Urinary bladder (tissue), 4 donors: ENCODE measurements around the gene TOGARAM2. TPM values are rescaled to one million over a fixed set of nuclear protein-coding genes. Genes with fewer than 3 reads are reported as not detected.

Source experiments
- DNase-seq: peaks from one replicate; pipeline ENCODE4 v3.0.0-alpha.2; 2015; ENCODE audit errors: extremely low spot score
- H3K27ac ChIP-seq: one replicate; pipeline ENCODE4 v1.5.1; 2013; ENCODE audit warnings: low read depth, mild to moderate bottlenecking, moderate library complexity
- H3K36me3 ChIP-seq: one replicate; pipeline ENCODE4 v1.6.1; 2013; ENCODE audit warnings: mild to moderate bottlenecking, moderate library complexity; ENCODE audit not compliant: insufficient read depth
- H3K4me1 ChIP-seq: one replicate; pipeline ENCODE4 v1.6.1; 2013; ENCODE audit warnings: mild to moderate bottlenecking, moderate library complexity; ENCODE audit not compliant: insufficient read depth
- H3K4me3 ChIP-seq: one replicate; pipeline ENCODE4 v1.5.1; 2013; ENCODE audit warnings: low read depth, low read length
- WGBS: extraction: QIAGEN DNeasy Blood & Tissue Kit; methylation state at CpG from one replicate; pipeline ENCODE4 v1.1.7; 2013; 5-methylcytosine and 5-hydroxymethylcytosine counted together
- polyA plus RNA-seq: library from polyadenylated mRNA; stranded (reverse); fragments of 200-250 nt; gene quantifications from one replicate; pipeline ENCODE4 v1.2.3, GENCODE V29; 2013
- total RNA-seq: library from RNA; depleted of rRNA; stranded (reverse); fragments of >200 nt; gene quantifications from one replicate; pipeline ENCODE4 v1.2.3, GENCODE V29; 2014
- donor health status: healthy with polysubstance abuse.
- donor health status: healthy.

TOGARAM2 gene
- total and polyA plus RNA-seq, 2 donors, result 0.48 to 1.6 TPM

GRCh38 chr2:28997237-28997846 lies 16.2 kb downstream of the TOGARAM2 start:
- DNase-seq, result no peak
- H3K27ac ChIP-seq, result no peak overlapping the region
- no peaks in the 10 kb centered on the region for H3K4me1 ChIP-seq
- 50% methylated on average over 12 of the region's 12 CpGs for WGBS
- no peak overlapping the region for H3K4me3 ChIP-seq
- no peaks in the 10 kb centered on the region for H3K36me3 ChIP-seq

GRCh38 chr2:28997847-28998735 lies 17.0 kb downstream of the TOGARAM2 start:
- no peak overlapping the region for H3K4me3 ChIP-seq
- no peak for DNase-seq
- WGBS, result 92% methylated on average over 17 of the region's 17 CpGs
- no peaks in the 10 kb centered on the region for H3K36me3 ChIP-seq
- no peaks in the 10 kb centered on the region for H3K4me1 ChIP-seq
- no peak overlapping the region for H3K27ac ChIP-seq

- no peak for DNase-seq
- H3K4me1 ChIP-seq, result no peaks in the 10 kb centered on the region
- H3K4me3 ChIP-seq, result no peak overlapping the region
- no peaks in the 10 kb centered on the region for H3K36me3 ChIP-seq
- H3K27ac ChIP-seq, result no peak overlapping the region
- WGBS, result 70% methylated on average over 6 of the region's 7 CpGs
Measured at GRCh38 chr2:29000481-29000880, 19.4 kb downstream of the TOGARAM2 start.

- WGBS, result 78% methylated on average over 5 of the region's 5 CpGs
- Histone ChIP-seq H3K36me3 (no peaks in the 10 kb centered on the region), H3K4me3 (no peak overlapping the region), H3K27ac (no peak overlapping the region), H3K4me1 (no peaks in the 10 kb centered on the region)
- no peak for DNase-seq
Measured at GRCh38 chr2:29000956-29001355, 19.9 kb downstream of the TOGARAM2 start.

GRCh38 chr2:29001806-29002205 lies 20.7 kb downstream of the TOGARAM2 start:
- Histone ChIP-seq H3K4me1 (no peaks in the 10 kb centered on the region), H3K27ac (no peak overlapping the region), H3K36me3 (no peaks in the 10 kb centered on the region), H3K4me3 (no peak overlapping the region)
- DNase-seq, result no peak
- 93% methylated on average over 4 of the region's 4 CpGs for WGBS

- no peak for DNase-seq
- Histone ChIP-seq H3K27ac (no peak overlapping the region), H3K4me1 (no peaks in the 10 kb centered on the region), H3K36me3 (no peaks in the 10 kb centered on the region), H3K4me3 (no peak overlapping the region)
- 4% methylated on average over 1 of the region's 1 CpG for WGBS
Measured at GRCh38 chr2:29004755-29005154, 23.7 kb downstream of the TOGARAM2 start.

GRCh38 chr2:29005331-29005730 lies 24.2 kb downstream of the TOGARAM2 start:
- no peak overlapping the region for H3K27ac ChIP-seq
- WGBS, result 73% methylated on average over 7 of the region's 7 CpGs

GRCh38 chr2:29006092-29006979 lies 25.2 kb downstream of the TOGARAM2 start:
- Histone ChIP-seq H3K27ac (no peak overlapping the region), H3K36me3 (no peaks in the 10 kb centered on the region), H3K4me1 (no peaks in the 10 kb centered on the region), H3K4me3 (no peak overlapping the region)
- DNase-seq, result no peak
- 75% methylated on average over 12 of the region's 12 CpGs for WGBS

More at GRCh38 chr2:29005331-29005730, 24.2 kb downstream of the TOGARAM2 start:
- no peak overlapping the region for H3K4me3 ChIP-seq
- no peaks in the 10 kb centered on the region for H3K4me1 ChIP-seq
- no peaks in the 10 kb centered on the region for H3K36me3 ChIP-seq
- no peak for DNase-seq

GRCh38 chr2:29006980-29007301 lies 25.8 kb downstream of the TOGARAM2 start:
- WGBS, result 96% methylated on average over 2 of the region's 2 CpGs
- Histone ChIP-seq H3K27ac (no peak overlapping the region), H3K4me1 (no peaks in the 10 kb centered on the region), H3K36me3 (no peaks in the 10 kb centered on the region), H3K4me3 (no peak overlapping the region)
- DNase-seq, result no peak

GRCh38 chr2:29009270-29009669 lies 28.2 kb downstream of the TOGARAM2 start:
- Histone ChIP-seq H3K4me1 (no peaks in the 10 kb centered on the region), H3K36me3 (no peaks in the 10 kb centered on the region), H3K27ac (no peak overlapping the region), H3K4me3 (no peak overlapping the region)
- no peak for DNase-seq
- WGBS, result 93% methylated on average over 9 of the region's 9 CpGs

- DNase-seq, result no peak
- H3K27ac ChIP-seq, result no peak overlapping the region
- no peaks in the 10 kb centered on the region for H3K4me1 ChIP-seq
- no peaks in the 10 kb centered on the region for H3K36me3 ChIP-seq
- no peak overlapping the region for H3K4me3 ChIP-seq
- 84% methylated on average over 26 of the region's 26 CpGs for WGBS
Measured at GRCh38 chr2:29009711-29010677, 28.9 kb downstream of the TOGARAM2 start.

GRCh38 chr2:29010946-29011345 lies 29.8 kb downstream of the TOGARAM2 start:
- Histone ChIP-seq H3K27ac (no peak overlapping the region), H3K4me3 (no peak overlapping the region), H3K36me3 (no peaks in the 10 kb centered on the region), H3K4me1 (no peaks in the 10 kb centered on the region)
- DNase-seq, result no peak
- WGBS, result 39% methylated on average over 7 of the region's 7 CpGs
